Activated CD8-positive, alpha-beta memory T cell treated with anti-CD3 and anti-CD28 coated beads for 4 hours (primary cell): Measurements from ENCODE around the gene PLCG2.
"Not testable (repeated sequence)": the region's sequence is repeated elsewhere in the genome, so short reads cannot be mapped to it uniquely, and the experiment has no call there.

Experiments
- DNase-seq, 2 donors: peaks; one replicate each; pipeline ENCODE4 v3.0.0-alpha.2; 2020; ENCODE audit warnings: low read depth in 2 of 2

PLCG2 gene

GRCh38 chr16:81778861-81779535 lies at the start of gene PLCG2:
TSS of gene PLCG2 (plus strand) at chr16:81779291. CDS start at chr16:81785990, 6,699 bp downstream.
- DNase-seq: peak; percentile 25 to 38

- no peak for DNase-seq
Measured at GRCh38 chr16:81729451-81729850, 49.6 kb upstream of the PLCG2 start.

GRCh38 chr16:81730090-81731051 lies 48.7 kb upstream of the PLCG2 start:
- DNase-seq: peak in 1 of 2 donors; percentile 28

- no peak for DNase-seq
Measured at GRCh38 chr16:81731649-81732048, 47.4 kb upstream of the PLCG2 start.

- DNase-seq: no peak
Measured at GRCh38 chr16:81732699-81733098, 46.4 kb upstream of the PLCG2 start.

- DNase-seq: no peak
Measured at GRCh38 chr16:81733295-81733694, 45.8 kb upstream of the PLCG2 start.

- DNase-seq: no peak
Measured at GRCh38 chr16:81734632-81735434, 44.3 kb upstream of the PLCG2 start.

GRCh38 chr16:81737885-81738536 lies 41.1 kb upstream of the PLCG2 start:
- DNase-seq: peak; percentile 70 to 73

- no peak for DNase-seq
Measured at GRCh38 chr16:81738783-81739496, 40.2 kb upstream of the PLCG2 start.

- DNase-seq: no peak
Measured at GRCh38 chr16:81739503-81739902, 39.6 kb upstream of the PLCG2 start.

GRCh38 chr16:81740169-81740568 lies 38.9 kb upstream of the PLCG2 start:
- DNase-seq: no peak

GRCh38 chr16:81741430-81741770 lies 37.7 kb upstream of the PLCG2 start:
- not testable (repeated sequence) for DNase-seq

GRCh38 chr16:81744385-81744784 lies 34.7 kb upstream of the PLCG2 start:
- DNase-seq: no peak

GRCh38 chr16:81744911-81745310 lies 34.2 kb upstream of the PLCG2 start:
- DNase-seq: no peak

GRCh38 chr16:81745704-81746558 lies 33.2 kb upstream of the PLCG2 start:
- peak; percentile 51 to 53 for DNase-seq

GRCh38 chr16:81746566-81746965 lies 32.5 kb upstream of the PLCG2 start:
- no peak for DNase-seq

- DNase-seq: no peak
Measured at GRCh38 chr16:81748476-81749198, 30.5 kb upstream of the PLCG2 start.

- DNase-seq: no peak
Measured at GRCh38 chr16:81752225-81752875, 26.7 kb upstream of the PLCG2 start.

- no peak for DNase-seq
Measured at GRCh38 chr16:81752876-81753227, 26.2 kb upstream of the PLCG2 start.
